ENCODE measurements around the gene PI4KA.

- TF ChIP-seq, protein P1, sequence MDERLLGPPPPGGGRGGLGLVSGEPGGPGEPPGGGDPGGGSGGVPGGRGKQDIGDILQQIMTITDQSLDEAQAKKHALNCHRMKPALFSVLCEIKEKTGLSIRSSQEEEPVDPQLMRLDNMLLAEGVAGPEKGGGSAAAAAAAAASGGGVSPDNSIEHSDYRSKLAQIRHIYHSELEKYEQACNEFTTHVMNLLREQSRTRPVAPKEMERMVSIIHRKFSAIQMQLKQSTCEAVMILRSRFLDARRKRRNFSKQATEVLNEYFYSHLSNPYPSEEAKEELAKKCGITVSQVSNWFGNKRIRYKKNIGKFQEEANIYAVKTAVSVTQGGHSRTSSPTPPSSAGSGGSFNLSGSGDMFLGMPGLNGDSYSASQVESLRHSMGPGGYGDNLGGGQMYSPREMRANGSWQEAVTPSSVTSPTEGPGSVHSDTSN (CRISPR knock-in tag; IDR thresholded peaks at IDR 0.05), result no peak
- TF ChIP-seq GPN1 (CRISPR knock-in tag; IDR thresholded peaks at IDR 0.05; ENCODE audit: borderline replicate concordance) (no peak), RORA (CRISPR knock-in tag; IDR thresholded peaks at IDR 0.05) (no peak), U2AF2 (IDR thresholded peaks at IDR 0.05; ENCODE audit: low read depth, low read length) (no peak), ZSCAN12 (CRISPR knock-in tag; IDR thresholded peaks at IDR 0.05) (no peak), ZKSCAN1 (IDR thresholded peaks at IDR 0.05; ENCODE audit: low read length) (no peak), ZNF720 (CRISPR knock-in tag; IDR thresholded peaks at IDR 0.05) (no peak), ZNF614 (CRISPR knock-in tag; IDR thresholded peaks at IDR 0.05; ENCODE audit: borderline replicate concordance) (no peak), AFF4 (CRISPR knock-in tag; IDR thresholded peaks at IDR 0.05) (no peak), RFXANK (CRISPR knock-in tag; IDR thresholded peaks at IDR 0.05) (no peak), RBAK (CRISPR knock-in tag; IDR thresholded peaks at IDR 0.05) (no peak), HCFC1 (IDR thresholded peaks at IDR 0.05; ENCODE audit: low read depth, low read length) (no peak), XRCC5 (optimal IDR thresholded peaks at IDR 0.05; ENCODE audit: low read length) (no peak)
These were observed 72.6 kb downstream of the PI4KA start for GRCh38 chr22:20786048-20786447.

All from HepG2 (cell line).